Bronchial epithelial cell (primary cell): ENCODE results near the gene AKR1B1. TPM values are rescaled to one million over a fixed set of nuclear protein-coding genes. Genes with fewer than 3 reads are reported as not detected.

Source experiments
- DNase-seq: peaks from one replicate; pipeline ENCODE4 v3.0.0-alpha.2; 2010; ENCODE audit warnings: low read depth
- FAIRE-seq: peaks from 2 replicates; lab custom pipeline; 2011; peaks lifted over from hg19 to GRCh38; lab: Jason Lieb, UNC
- H3K27me3 ChIP-seq: 2 replicates; pipeline ENCODE4 v1.5.1; 2011; ENCODE audit warnings: low read length; ENCODE audit not compliant: control insufficient read depth, insufficient read depth
- H3K36me3 ChIP-seq: 2 replicates; pipeline ENCODE4 v1.5.1; 2011; ENCODE audit warnings: low read length; ENCODE audit not compliant: control insufficient read depth, insufficient read depth
- H3K4me3 ChIP-seq: 2 replicates; pipeline ENCODE4 v1.5.1; 2011; ENCODE audit warnings: mild to moderate bottlenecking, low read depth, low read length, control low read depth
- CTCF ChIP-seq: IDR thresholded peaks from 2 replicates; pipeline ENCODE4 v1.5.1; 2011; ENCODE audit warnings: mild to moderate bottlenecking, moderate library complexity, low read length, control low read depth, inconsistent platforms; ENCODE audit not compliant: insufficient read depth, severe bottlenecking
- total RNA-seq: library from RNA; depleted of rRNA; stranded (reverse); fragments of >200 nt; gene quantifications from 2 replicates; pipeline ENCODE4 v1.2.1, GENCODE V29; 2014

AKR1B1 gene
- total RNA-seq, 1 donor from 2014 or later = 77.1 TPM

- DNase-seq (no peak), FAIRE-seq (no peak)
- no peak for TF ChIP-seq CTCF
- Histone ChIP-seq H3K4me3 (no peak overlapping the region), H3K36me3 (peaks cover 5% of the 10 kb centered on the region), H3K27me3 (no peaks in the 10 kb centered on the region)
Measured at GRCh38 chr7:134440067-134440466, 18.8 kb downstream of the AKR1B1 start.

- no peaks in the 10 kb centered on the region for H3K27me3 ChIP-seq
- no peak for TF ChIP-seq CTCF
- H3K36me3 ChIP-seq = peaks cover 3% of the 10 kb centered on the region
- no peak for FAIRE-seq
- no peak for DNase-seq
- H3K4me3 ChIP-seq = no peak overlapping the region
Measured at GRCh38 chr7:134438946-134439345, 20.0 kb downstream of the AKR1B1 start.

DNA sequence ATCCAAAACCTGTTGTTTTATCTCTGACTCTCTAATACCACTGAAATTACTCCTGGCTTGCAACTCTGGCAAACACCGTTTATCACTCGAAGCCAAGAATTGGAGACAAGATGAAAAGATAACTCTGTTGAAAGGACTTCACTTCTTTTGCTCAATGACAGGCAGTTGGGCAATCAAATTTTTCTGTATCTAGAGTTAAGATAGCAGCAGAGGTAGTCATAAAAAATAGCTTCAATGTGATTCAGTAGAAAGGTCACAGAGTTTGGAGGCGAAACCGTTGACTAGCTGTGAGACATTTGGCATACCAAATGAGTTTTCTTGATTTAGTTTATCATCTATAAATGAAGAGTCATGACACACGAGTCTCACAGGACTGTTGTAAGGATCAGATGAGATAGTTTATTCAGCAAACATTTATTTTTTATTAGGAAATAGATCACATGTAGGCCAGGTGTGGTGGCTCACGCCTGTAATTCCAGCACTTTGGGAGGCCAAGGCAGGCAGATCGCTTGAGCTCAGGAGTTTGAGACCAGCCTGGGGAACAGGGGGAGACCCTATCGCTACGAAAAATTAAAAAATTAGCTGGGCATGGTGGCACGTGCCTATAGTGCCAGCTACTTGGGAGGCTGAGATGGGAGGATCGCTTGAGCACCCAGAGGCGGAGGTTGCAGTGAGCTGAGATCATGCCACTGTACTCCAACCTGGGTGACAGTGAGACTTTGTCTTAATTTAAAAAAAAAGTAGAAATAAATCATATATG lies 23.6 kb downstream of the AKR1B1 start:
- FAIRE-seq (no peak), DNase-seq (peak; percentile 81)
- TF ChIP-seq CTCF = no peak

DNA sequence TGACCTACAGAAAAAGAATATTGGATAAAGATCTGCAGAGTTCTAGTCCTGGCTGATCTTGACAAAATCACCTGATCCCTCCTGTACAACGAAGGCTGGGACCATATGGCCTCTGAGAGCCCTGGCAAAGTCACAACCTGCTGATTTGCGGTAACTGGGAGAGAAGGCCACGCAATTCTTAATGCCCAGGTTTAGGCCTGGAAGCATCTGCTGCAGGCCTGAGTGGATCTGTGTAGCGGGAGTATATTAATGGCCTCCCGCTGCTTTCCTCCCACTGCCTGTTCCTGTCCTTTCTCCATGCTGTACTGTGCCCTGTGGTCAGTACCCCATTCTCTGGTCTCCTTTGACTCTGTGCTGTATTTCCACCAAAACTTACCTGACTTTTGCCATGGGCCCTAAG lies 24.2 kb downstream of the AKR1B1 start:
- DNase-seq (no peak), FAIRE-seq (no peak)
- TF ChIP-seq CTCF = no peak

More for the DNA sequence above, 23.6 kb downstream of the AKR1B1 start:
- Histone ChIP-seq H3K27me3 (no peaks in the 10 kb centered on the region), H3K36me3 (no peaks in the 10 kb centered on the region), H3K4me3 (no peak overlapping the region)

GRCh38 chr7:134433430-134433829 lies 25.5 kb downstream of the AKR1B1 start:
- Histone ChIP-seq H3K4me3 (no peak overlapping the region), H3K27me3 (no peaks in the 10 kb centered on the region), H3K36me3 (no peaks in the 10 kb centered on the region)
- no peak for FAIRE-seq
- no peak for TF ChIP-seq CTCF
- DNase-seq = no peak

More for the DNA sequence above, 24.2 kb downstream of the AKR1B1 start:
- no peaks in the 10 kb centered on the region for H3K27me3 ChIP-seq
- no peaks in the 10 kb centered on the region for H3K36me3 ChIP-seq
- H3K4me3 ChIP-seq = no peak overlapping the region
